Stomach (tissue), 4 donors: ENCODE results near the gene ERFL.

Source experiments
- EP300 ChIP-seq: sonication (generic); formaldehyde crosslinking; IDR thresholded peaks from one replicate; pipeline ENCODE4 v1.6.1; 2017; ENCODE audit warnings: antibody characterized with exemption
- POLR2A ChIP-seq, 4 donors: fragments of 450-650 bp; IDR thresholded peaks; one replicate each; pipeline ENCODE4 v1.6.1; 2016; ENCODE audit warnings: antibody characterized with exemption in 4 of 4, control low read depth in 2 of 4, mild to moderate bottlenecking in 1 of 4, moderate library complexity in 1 of 4
- POLR2AphosphoS5 ChIP-seq, 3 donors: sonication (generic); formaldehyde crosslinking; IDR thresholded peaks; one replicate each; pipeline ENCODE4 v1.6.1; 2016; ENCODE audit warnings: antibody characterized with exemption in 3 of 3
- TF ChIP-seq, protein P1 (sequence below), 7 experiments: fragments of 450-650 bp in 4 of 7; fragments of 200-600 bp in 3 of 7; sonication (generic) in 3 of 7; IDR thresholded peaks; one replicate each; pipeline ENCODE4 v1.5.1; 2016 to 2019; ENCODE audit warnings: antibody characterized with exemption in 7 of 7, control low read depth in 2 of 7, mild to moderate bottlenecking in 1 of 7

- no peak for TF ChIP-seq POLR2AphosphoS5 (IDR thresholded peaks at IDR 0.05)
- TF ChIP-seq POLR2A (IDR thresholded peaks at IDR 0.05), result no peak
- TF ChIP-seq, protein P1, sequence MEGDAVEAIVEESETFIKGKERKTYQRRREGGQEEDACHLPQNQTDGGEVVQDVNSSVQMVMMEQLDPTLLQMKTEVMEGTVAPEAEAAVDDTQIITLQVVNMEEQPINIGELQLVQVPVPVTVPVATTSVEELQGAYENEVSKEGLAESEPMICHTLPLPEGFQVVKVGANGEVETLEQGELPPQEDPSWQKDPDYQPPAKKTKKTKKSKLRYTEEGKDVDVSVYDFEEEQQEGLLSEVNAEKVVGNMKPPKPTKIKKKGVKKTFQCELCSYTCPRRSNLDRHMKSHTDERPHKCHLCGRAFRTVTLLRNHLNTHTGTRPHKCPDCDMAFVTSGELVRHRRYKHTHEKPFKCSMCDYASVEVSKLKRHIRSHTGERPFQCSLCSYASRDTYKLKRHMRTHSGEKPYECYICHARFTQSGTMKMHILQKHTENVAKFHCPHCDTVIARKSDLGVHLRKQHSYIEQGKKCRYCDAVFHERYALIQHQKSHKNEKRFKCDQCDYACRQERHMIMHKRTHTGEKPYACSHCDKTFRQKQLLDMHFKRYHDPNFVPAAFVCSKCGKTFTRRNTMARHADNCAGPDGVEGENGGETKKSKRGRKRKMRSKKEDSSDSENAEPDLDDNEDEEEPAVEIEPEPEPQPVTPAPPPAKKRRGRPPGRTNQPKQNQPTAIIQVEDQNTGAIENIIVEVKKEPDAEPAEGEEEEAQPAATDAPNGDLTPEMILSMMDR (IDR thresholded peaks at IDR 0.05), result no peak
- TF ChIP-seq EP300, result no peak
Measured at GRCh38 chr19:41965106-41965505, 36.9 kb upstream of the ERFL start.
